ENCODE measurements around the gene PACRG.

The PACRG gene

DNA sequence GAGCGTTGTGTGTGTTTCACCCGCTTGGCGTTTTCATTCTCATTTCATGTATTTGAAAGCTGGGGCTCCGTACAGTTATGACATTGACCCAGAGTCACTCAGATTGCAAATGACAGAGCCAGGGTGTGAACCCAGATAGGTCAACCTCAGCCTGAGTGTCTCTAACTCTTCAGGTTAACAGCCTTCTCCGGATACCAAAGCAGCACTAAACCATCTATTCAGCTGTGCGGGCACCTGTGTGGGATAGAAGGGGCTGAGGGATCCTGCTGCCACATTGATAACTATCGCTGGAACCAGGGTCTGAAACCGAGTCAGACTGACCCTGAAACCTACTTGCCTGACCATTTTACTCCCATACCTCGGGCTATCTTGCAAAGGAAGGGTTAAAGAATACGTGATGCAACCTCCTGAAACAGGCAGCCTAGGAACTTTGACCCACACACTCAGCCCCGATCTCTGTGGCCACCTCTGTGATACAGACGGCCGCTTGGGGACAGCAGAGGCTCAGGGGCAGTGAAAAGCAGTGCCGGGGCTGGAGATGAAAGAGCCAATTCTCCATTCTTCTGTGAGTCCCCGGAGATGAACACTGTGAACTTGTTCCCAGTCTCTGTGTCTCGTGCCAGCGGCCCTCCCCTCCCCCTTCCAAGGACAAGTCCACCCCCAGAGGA lies 453.2 kb downstream of the PACRG start:
- TF ChIP-seq ZNF70 (CRISPR knock-in tag; IDR thresholded peaks at IDR 0.05) (no peak), PPARA (CRISPR knock-in tag; IDR thresholded peaks at IDR 0.05; ENCODE audit: borderline replicate concordance) (no peak), ZFP3 (CRISPR knock-in tag; IDR thresholded peaks at IDR 0.05) (no peak), ARNTL (CRISPR knock-in tag; IDR thresholded peaks at IDR 0.05; ENCODE audit: borderline replicate concordance, low read depth) (no peak), RARB (CRISPR knock-in tag; IDR thresholded peaks at IDR 0.05) (no peak), BACH2 (CRISPR knock-in tag; IDR thresholded peaks at IDR 0.05; ENCODE audit: borderline replicate concordance) (no peak)
- TF ChIP-seq, protein P1, sequence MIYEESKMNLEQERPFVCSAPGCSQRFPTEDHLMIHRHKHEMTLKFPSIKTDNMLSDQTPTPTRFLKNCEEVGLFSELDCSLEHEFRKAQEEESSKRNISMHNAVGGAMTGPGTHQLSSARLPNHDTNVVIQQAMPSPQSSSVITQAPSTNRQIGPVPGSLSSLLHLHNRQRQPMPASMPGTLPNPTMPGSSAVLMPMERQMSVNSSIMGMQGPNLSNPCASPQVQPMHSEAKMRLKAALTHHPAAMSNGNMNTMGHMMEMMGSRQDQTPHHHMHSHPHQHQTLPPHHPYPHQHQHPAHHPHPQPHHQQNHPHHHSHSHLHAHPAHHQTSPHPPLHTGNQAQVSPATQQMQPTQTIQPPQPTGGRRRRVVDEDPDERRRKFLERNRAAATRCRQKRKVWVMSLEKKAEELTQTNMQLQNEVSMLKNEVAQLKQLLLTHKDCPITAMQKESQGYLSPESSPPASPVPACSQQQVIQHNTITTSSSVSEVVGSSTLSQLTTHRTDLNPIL (CRISPR knock-in tag; IDR thresholded peaks at IDR 0.05; ENCODE audit: low read depth), result no peak
- no peak for ATAC-seq

DNA sequence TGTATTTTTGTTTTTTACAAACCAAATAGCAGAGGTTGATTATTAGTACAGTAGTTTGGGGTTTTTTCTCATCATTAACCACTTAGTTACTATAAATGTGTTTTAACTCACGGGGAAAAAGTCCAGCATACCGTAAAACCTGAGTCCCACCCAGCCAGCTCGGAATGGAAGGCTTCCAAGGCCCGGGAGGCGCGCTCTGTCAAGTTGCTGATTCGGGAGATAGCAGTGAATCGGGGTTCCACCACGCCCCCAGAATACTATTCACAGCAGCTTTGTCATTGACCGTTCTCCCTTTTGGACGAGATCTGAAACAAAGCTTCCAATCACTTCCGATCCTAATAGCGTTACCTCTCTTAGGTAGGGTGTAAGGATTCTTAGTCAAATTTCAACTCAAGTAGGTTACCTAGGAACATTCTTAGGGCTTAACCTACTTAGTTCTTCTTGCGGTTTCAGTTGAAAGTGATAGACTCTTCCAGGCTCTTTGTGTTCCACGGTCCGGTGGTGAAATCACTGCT lies 453.9 kb downstream of the PACRG start:
- no peak for ATAC-seq

DNA sequence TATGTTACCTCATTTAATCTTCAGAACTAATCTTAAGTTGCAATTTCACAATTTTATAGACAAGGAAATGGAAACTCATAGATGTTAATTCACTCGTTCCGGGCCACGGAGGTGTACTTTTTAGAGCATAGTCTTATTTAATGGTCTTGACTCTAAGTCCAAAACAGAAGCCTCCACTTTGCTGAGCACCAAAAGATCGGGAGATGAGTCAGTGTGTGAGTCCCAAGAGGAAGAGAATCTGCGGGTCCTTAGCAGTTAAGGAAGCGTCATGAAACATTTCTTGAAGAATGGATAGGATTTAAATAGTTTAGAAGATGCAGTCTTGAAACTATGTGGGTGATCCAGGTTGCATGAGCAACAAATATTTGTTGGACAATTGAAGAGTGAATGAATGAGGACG lies 454.9 kb downstream of the PACRG start:
- ATAC-seq, result no peak
- no peak for TF ChIP-seq ESRRG (CRISPR knock-in tag; IDR thresholded peaks at IDR 0.05)
- TF ChIP-seq SNAI2 (CRISPR knock-in tag; IDR thresholded peaks at IDR 0.05), result no peak
- TF ChIP-seq GLIS3 (CRISPR knock-in tag; IDR thresholded peaks at IDR 0.05), result no peak
- TF ChIP-seq ZFP30 (CRISPR knock-in tag; IDR thresholded peaks at IDR 0.05), result no peak
- no peak for TF ChIP-seq ZNF565 (CRISPR knock-in tag; conservative IDR thresholded peaks at IDR 0.05; ENCODE audit: low read depth)
- no peak for TF ChIP-seq ARNTL (CRISPR knock-in tag; IDR thresholded peaks at IDR 0.05; ENCODE audit: borderline replicate concordance, low read depth)
- no peak for TF ChIP-seq TOX (CRISPR knock-in tag; IDR thresholded peaks at IDR 0.05; ENCODE audit: borderline replicate concordance)
- no peak for TF ChIP-seq RARB (CRISPR knock-in tag; IDR thresholded peaks at IDR 0.05)
- no peak for TF ChIP-seq ZNF70 (CRISPR knock-in tag; IDR thresholded peaks at IDR 0.05)
- TF ChIP-seq ZNF8 (CRISPR knock-in tag; IDR thresholded peaks at IDR 0.05), result no peak
- no peak for TF ChIP-seq TCF4 (CRISPR knock-in tag; IDR thresholded peaks at IDR 0.05; ENCODE audit: borderline replicate concordance)
- no peak for TF ChIP-seq POU6F1 (CRISPR knock-in tag; IDR thresholded peaks at IDR 0.05; ENCODE audit: borderline replicate concordance, low read depth)
- TF ChIP-seq, protein P1 (CRISPR knock-in tag; IDR thresholded peaks at IDR 0.05; ENCODE audit: low read depth), result no peak
- TF ChIP-seq, protein P2, sequence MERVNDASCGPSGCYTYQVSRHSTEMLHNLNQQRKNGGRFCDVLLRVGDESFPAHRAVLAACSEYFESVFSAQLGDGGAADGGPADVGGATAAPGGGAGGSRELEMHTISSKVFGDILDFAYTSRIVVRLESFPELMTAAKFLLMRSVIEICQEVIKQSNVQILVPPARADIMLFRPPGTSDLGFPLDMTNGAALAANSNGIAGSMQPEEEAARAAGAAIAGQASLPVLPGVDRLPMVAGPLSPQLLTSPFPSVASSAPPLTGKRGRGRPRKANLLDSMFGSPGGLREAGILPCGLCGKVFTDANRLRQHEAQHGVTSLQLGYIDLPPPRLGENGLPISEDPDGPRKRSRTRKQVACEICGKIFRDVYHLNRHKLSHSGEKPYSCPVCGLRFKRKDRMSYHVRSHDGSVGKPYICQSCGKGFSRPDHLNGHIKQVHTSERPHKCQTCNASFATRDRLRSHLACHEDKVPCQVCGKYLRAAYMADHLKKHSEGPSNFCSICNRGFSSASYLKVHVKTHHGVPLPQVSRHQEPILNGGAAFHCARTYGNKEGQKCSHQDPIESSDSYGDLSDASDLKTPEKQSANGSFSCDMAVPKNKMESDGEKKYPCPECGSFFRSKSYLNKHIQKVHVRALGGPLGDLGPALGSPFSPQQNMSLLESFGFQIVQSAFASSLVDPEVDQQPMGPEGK (CRISPR knock-in tag; IDR thresholded peaks at IDR 0.05; ENCODE audit: borderline replicate concordance), result no peak
- TF ChIP-seq ISL1 (CRISPR knock-in tag; IDR thresholded peaks at IDR 0.05), result no peak
- TF ChIP-seq OSR1 (CRISPR knock-in tag; IDR thresholded peaks at IDR 0.05), result no peak
- TF ChIP-seq TSHZ2 (CRISPR knock-in tag; IDR thresholded peaks at IDR 0.05), result no peak
- TF ChIP-seq BACH2 (CRISPR knock-in tag; IDR thresholded peaks at IDR 0.05; ENCODE audit: borderline replicate concordance), result no peak
- no peak for TF ChIP-seq CSDC2 (CRISPR knock-in tag; IDR thresholded peaks at IDR 0.05)

More for the DNA sequence above, 453.9 kb downstream of the PACRG start:
- TF ChIP-seq ZNF70 (CRISPR knock-in tag; IDR thresholded peaks at IDR 0.05) (no peak), TCF4 (CRISPR knock-in tag; IDR thresholded peaks at IDR 0.05; ENCODE audit: borderline replicate concordance) (no peak), ESRRG (CRISPR knock-in tag; IDR thresholded peaks at IDR 0.05) (no peak), ZFP3 (CRISPR knock-in tag; IDR thresholded peaks at IDR 0.05) (no peak), ISL1 (CRISPR knock-in tag; IDR thresholded peaks at IDR 0.05) (no peak), ZFP30 (CRISPR knock-in tag; IDR thresholded peaks at IDR 0.05) (no peak), RARB (CRISPR knock-in tag; IDR thresholded peaks at IDR 0.05) (no peak), ZC3H10 (CRISPR knock-in tag; IDR thresholded peaks at IDR 0.05) (no peak), SNAI2 (CRISPR knock-in tag; IDR thresholded peaks at IDR 0.05) (no peak)
- TF ChIP-seq, protein P1 (CRISPR knock-in tag; IDR thresholded peaks at IDR 0.05; ENCODE audit: low read depth), result no peak
